Coronary artery (tissue), 2 donors: ENCODE data around the gene TMEM127.
"Not testable (repeated sequence)": the region's sequence is repeated elsewhere in the genome, so short reads cannot be mapped to it uniquely, and the experiment has no call there.

Source experiments
- DNase-seq: peaks from one replicate; pipeline ENCODE4 v3.0.0-alpha.2; 2017; ENCODE audit warnings: low spot score
- H3K27ac ChIP-seq, 2 donors: fragments of 200-600 bp; sonication (generic); one replicate each; pipeline ENCODE4 v1.5.1; 2016 to 2019
- H3K4me3 ChIP-seq: fragments of 200-600 bp; sonication (generic); 2 replicates; pipeline ENCODE4 v1.5.1; 2016; ENCODE audit warnings: mild to moderate bottlenecking, moderate library complexity
- CTCF ChIP-seq: fragments of 200-600 bp; sonication (generic); IDR thresholded peaks from one replicate; pipeline ENCODE4 v1.5.1; 2019; ENCODE audit warnings: antibody characterized with exemption

TMEM127 gene

DNA sequence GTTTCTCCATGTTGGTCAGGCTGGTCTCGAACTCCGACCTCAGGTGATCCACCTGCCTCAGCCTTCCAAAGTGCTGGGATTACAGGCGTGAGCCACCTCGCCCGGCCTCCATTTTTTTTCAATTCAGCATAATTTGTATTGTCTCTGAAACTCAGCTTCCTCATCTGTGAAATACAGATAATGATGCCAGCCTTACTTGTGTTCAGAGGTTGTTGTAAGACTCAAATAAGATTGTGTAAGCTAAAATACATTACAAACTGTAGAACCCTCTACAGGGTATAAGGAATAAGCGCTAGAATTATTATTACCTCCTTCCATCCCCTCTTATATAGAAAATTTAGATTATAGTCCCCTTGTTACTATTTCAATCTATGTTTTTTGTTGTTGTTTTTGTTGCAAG lies 32.4 kb downstream of the TMEM127 start:
- Histone ChIP-seq H3K4me3 (no peak overlapping the region), H3K27ac (no peak overlapping the region)
- no peak for DNase-seq
- TF ChIP-seq CTCF, result no peak

GRCh38 chr2:96231316-96231715 lies 34.5 kb downstream of the TMEM127 start:
- no peak for DNase-seq
- no peak overlapping the region for H3K27ac ChIP-seq
- TF ChIP-seq CTCF, result no peak
- no peak overlapping the region for H3K4me3 ChIP-seq

DNA sequence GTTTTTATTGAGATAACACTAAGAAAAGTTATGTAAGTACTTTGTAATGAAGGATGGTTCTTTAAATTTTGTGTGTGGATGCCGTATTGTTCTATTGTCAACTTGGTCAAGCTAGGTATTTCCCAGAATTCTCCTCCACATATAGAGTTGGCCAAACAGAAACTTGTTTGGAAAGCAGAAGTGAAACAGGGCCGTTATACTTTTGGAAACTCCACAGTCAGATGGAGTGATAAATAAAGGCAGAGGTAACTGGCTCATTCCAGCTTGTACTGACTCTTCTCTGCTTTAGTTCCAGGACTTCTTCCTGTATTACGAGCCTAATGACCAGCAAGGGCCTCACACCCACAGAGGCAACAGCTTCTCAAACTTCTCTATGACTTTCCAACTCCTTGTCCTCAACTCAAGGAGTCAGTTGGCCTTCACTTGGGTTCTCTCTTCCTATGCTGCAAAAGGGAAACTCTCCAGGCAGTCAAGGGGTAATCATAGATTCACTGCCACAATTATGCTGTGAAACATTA lies 40.7 kb downstream of the TMEM127 start:
- Histone ChIP-seq H3K4me3 (no peak overlapping the region), H3K27ac (peak overlapping the region in 1 of 2 donors; percentile 45)
- DNase-seq, result no peak
- TF ChIP-seq CTCF, result no peak

GRCh38 chr2:96221106-96221505 lies 44.7 kb downstream of the TMEM127 start:
- not testable (repeated sequence) for H3K4me3 ChIP-seq, H3K27ac ChIP-seq

DNA sequence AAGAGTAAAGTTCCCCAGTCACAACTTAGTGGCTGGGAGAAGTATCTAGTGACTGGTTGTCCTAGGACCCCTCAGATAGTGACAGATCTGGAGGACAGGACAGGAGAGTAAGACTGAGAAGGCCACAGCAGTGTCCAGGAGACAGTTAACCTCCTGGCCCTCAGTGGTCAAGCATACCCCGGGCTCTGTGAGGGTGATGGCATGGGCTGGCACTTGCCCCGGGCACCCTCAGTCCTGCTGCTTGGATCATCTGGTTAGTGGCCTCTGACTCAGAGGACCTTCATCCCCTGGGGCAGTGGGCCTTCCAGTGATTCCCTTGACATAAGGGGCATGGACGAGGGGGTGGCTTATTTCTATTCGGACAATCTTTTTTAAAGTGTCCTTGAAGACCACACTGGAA lies 45.8 kb downstream of the TMEM127 start:
- DNase-seq, H3K4me3 ChIP-seq, H3K27ac ChIP-seq: not testable (repeated sequence)

More at GRCh38 chr2:96221106-96221505, 44.7 kb downstream of the TMEM127 start:
- not testable (repeated sequence) for DNase-seq

- H3K27ac ChIP-seq, result no peak overlapping the region
- TF ChIP-seq CTCF, result no peak
- no peak for DNase-seq
- no peak overlapping the region for H3K4me3 ChIP-seq
Measured at GRCh38 chr2:96218508-96219131, 47.2 kb downstream of the TMEM127 start.

DNA sequence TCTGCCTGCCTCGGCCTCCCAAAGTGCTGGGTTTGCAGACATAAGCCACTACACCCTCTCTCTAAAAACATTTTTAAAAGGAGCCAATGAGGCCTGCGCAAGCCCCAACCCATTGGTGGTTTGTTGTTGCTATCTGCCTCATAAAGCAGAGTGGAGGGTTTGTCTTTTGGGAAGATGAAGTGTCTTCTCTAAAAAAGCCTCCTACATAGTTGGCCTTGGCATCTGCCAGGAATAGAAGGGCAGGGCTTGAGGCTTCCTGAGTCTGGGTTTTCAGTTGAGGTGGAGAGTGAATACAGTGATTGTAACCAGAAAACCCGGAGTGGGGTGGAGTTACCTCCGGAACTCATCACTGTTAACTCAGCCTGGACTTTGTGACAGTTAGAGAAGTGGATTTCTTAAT lies 51.2 kb downstream of the TMEM127 start:
- no peak for TF ChIP-seq CTCF

GRCh38 chr2:96213379-96213778 lies 52.4 kb downstream of the TMEM127 start:
- DNase-seq, result no peak
- no peak for TF ChIP-seq CTCF
- no peak overlapping the region for H3K4me3 ChIP-seq
- H3K27ac ChIP-seq, result no peak overlapping the region

More for the DNA sequence above, 51.2 kb downstream of the TMEM127 start:
- no peak for DNase-seq
- H3K27ac ChIP-seq, result no peak overlapping the region
- no peak overlapping the region for H3K4me3 ChIP-seq
